Sigmoid colon (tissue), 7 donors: ENCODE data around the gene ROMO1. TPM values are rescaled to one million over a fixed set of nuclear protein-coding genes. Genes with fewer than 3 reads are reported as not detected.

Experiments used
- DNase-seq: peaks from one replicate; pipeline ENCODE4 v3.0.0-alpha.2; 2019
- H3K27ac ChIP-seq, 4 donors: fragments of 200-600 bp; sonication (generic); one replicate each; pipeline ENCODE4 v1.5.1; 2016 to 2019; ENCODE audit warnings: mild to moderate bottlenecking in 1 of 4
- H3K27me3 ChIP-seq, 3 donors: fragments of 200-600 bp; sonication (generic); one replicate each; pipeline ENCODE4 v1.5.1; 2019; ENCODE audit warnings: mild to moderate bottlenecking in 1 of 3
- H3K36me3 ChIP-seq, 4 donors: fragments of 200-600 bp; sonication (generic); one replicate each; pipeline ENCODE4 v1.5.1; 2016 to 2019
- H3K4me1 ChIP-seq, 4 donors: fragments of 200-600 bp; sonication (generic); one replicate each; pipeline ENCODE4 v1.5.1; 2017 to 2019
- H3K4me3 ChIP-seq, 4 donors: fragments of 200-600 bp; sonication (generic); one replicate each; pipeline ENCODE4 v1.5.1; 2017 to 2019; ENCODE audit warnings: mild to moderate bottlenecking in 2 of 4, moderate library complexity in 1 of 4
- H3K9me3 ChIP-seq, 4 donors: fragments of 200-600 bp in 3 of 4; sonication (generic) in 3 of 4; one replicate each; pipeline versions ENCODE4 v1.5.1 to v1.6.1; 2013 to 2019
- CTCF ChIP-seq, 4 experiments: fragments of 450-650 bp in 3 of 4; fragments of 200-600 bp in 1 of 4; IDR thresholded peaks; one replicate each; pipeline ENCODE4 v1.5.1; 2016 to 2019; ENCODE audit warnings: antibody characterized with exemption in 4 of 4, mild to moderate bottlenecking in 3 of 4, moderate library complexity in 2 of 4
- EP300 ChIP-seq, 4 donors: sonication (generic); formaldehyde crosslinking; IDR thresholded peaks; one replicate each; pipeline ENCODE4 v1.6.1; 2017; ENCODE audit warnings: antibody characterized with exemption in 4 of 4
- POLR2A ChIP-seq, 2 donors: fragments of 450-650 bp; IDR thresholded peaks; one replicate each; pipeline ENCODE4 v1.6.1; 2016; ENCODE audit warnings: antibody characterized with exemption in 2 of 2, mild to moderate bottlenecking in 2 of 2, moderate library complexity in 2 of 2
- POLR2AphosphoS5 ChIP-seq, 4 donors: sonication (generic); formaldehyde crosslinking; IDR thresholded peaks; one replicate each; pipeline ENCODE4 v1.6.1; 2017; ENCODE audit warnings: antibody characterized with exemption in 4 of 4
- WGBS, 2 donors: extraction: QIAGEN DNeasy Blood & Tissue Kit; methylation state at CpG; one replicate each; pipeline ENCODE4 v1.1.7; 2013; 5-methylcytosine and 5-hydroxymethylcytosine counted together
- intact Hi-C: fragments of 100-400 bp; cut with DNase I; formaldehyde crosslinking; loops from one replicate; pipeline ENCODE4 v1.15.1; 2023
- polyA plus RNA-seq, 3 donors: library from polyadenylated mRNA; stranded (reverse); fragments of 200-250 nt; gene quantifications; one replicate each; pipeline ENCODE4 v1.2.3, GENCODE V29; 2013
- total RNA-seq, 4 donors: library from RNA; depleted of rRNA; stranded (reverse); fragments of >200 nt; gene quantifications; one replicate each; pipeline ENCODE4 v1.1.0, GENCODE V29; 2016
- donor health status: healthy with polysubstance abuse.
- donor health status: Bipolar disorder and iron deficiency.
- donor health status: healthy.

Gene ROMO1
- total and polyA plus RNA-seq, 7 donors: 206 to 621 (median 486) TPM

DNA sequence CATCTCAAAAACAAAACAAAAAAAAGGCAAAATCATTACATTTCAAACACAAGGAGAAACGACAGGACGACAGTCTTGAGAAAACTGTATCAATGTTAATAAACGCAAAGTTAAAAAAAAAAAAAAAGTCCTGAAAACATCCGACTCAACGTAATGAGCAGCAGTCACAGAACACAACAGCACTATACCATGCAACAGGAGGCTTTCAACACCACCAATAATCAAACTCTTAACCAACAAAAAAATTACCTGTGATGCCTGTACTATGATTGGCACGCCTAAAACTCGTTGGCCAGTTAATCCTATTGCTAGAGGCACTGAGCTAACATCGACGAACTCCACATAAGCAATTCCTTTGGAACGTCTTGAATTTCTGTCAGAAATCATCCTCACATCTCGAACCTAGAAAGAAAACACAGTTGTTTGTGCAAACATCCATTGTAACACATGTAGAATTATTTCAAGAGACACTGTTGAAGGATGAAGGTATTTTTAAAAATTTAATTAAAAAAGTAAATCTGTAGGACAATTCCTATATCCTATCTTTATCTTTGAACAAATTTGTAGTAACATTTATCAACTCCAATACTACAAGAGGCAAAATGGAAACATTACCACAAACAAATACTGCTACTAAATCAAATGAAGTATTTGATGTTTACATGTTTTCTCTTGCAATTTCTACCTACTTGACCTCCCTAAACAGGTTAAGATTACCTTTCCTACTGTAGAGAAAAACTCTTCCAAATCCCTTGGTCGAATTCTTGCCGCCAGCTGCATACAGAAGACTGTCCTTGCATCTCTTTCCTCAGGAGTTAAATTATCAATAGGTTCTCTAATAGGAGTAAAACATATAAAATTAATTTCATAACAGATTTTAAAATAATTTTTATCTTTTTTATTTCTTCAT lies 25.4 kb downstream of the ROMO1 start:
- Histone ChIP-seq H3K4me3 (no peak overlapping the region), H3K27ac (no peak overlapping the region), H3K9me3 (no peaks in the 10 kb centered on the region), H3K36me3 (peaks cover 72 to 99% (median 87%) of the 10 kb centered on the region in 4 donors), H3K4me1 (peaks cover 0 to 17% (median 6%) of the 10 kb centered on the region in 4 donors), H3K27me3 (no peaks in the 10 kb centered on the region)
- WGBS, 2 donors: 81 to 88% methylated on average over 13 of the region's 13 CpGs
- intact Hi-C loops: loop anchor here (2.0 kb wide), 1 partner anchor 14 kb away; no protein-coding TSS in a partner anchor
- TF ChIP-seq POLR2A (IDR thresholded peaks at IDR 0.05) (no peak), CTCF (IDR thresholded peaks at IDR 0.05) (no peak), POLR2AphosphoS5 (IDR thresholded peaks at IDR 0.05) (no peak), EP300 (IDR thresholded peaks at IDR 0.05) (no peak)
- no peak for DNase-seq

- peaks cover 62 to 99% (median 70%) of the 10 kb centered on the region in 4 donors for H3K36me3 ChIP-seq
- intact Hi-C loops: no loop called here
- no peaks in the 10 kb centered on the region for H3K9me3 ChIP-seq
- H3K4me1 ChIP-seq: peaks cover 0 to 35% (median 29%) of the 10 kb centered on the region in 4 donors
- H3K27me3 ChIP-seq: no peaks in the 10 kb centered on the region
- H3K4me3 ChIP-seq: no peak overlapping the region
- 95 to 96% methylated on average over 20 of the region's 20 CpGs for WGBS, 2 donors
- TF ChIP-seq EP300 (IDR thresholded peaks at IDR 0.05) (no peak), POLR2A (IDR thresholded peaks at IDR 0.05) (no peak), POLR2AphosphoS5 (IDR thresholded peaks at IDR 0.05) (no peak)
- no peak overlapping the region for H3K27ac ChIP-seq
- no peak for DNase-seq
Measured at GRCh38 chr20:35726842-35727711, 27.9 kb downstream of the ROMO1 start.

- H3K4me1 ChIP-seq: peaks cover 0 to 54% (median 50%) of the 10 kb centered on the region in 4 donors
- TF ChIP-seq EP300 (IDR thresholded peaks at IDR 0.05) (no peak), POLR2AphosphoS5 (IDR thresholded peaks at IDR 0.05) (no peak), POLR2A (IDR thresholded peaks at IDR 0.05) (no peak), CTCF (IDR thresholded peaks at IDR 0.05) (no peak)
- no peak overlapping the region for H3K4me3 ChIP-seq
- whole genome bisulfite sequencing, 2 donors: 77 to 85% methylated on average over 7 of the region's 7 CpGs
- no peaks in the 10 kb centered on the region for H3K27me3 ChIP-seq
- no peak for DNase-seq
- intact Hi-C loops: no loop called here
- peaks cover 48 to 99% (median 70%) of the 10 kb centered on the region in 4 donors for H3K36me3 ChIP-seq
- no peak overlapping the region for H3K27ac ChIP-seq
- H3K9me3 ChIP-seq: no peaks in the 10 kb centered on the region
Measured at GRCh38 chr20:35729283-35729807, 30.1 kb downstream of the ROMO1 start.

- Histone ChIP-seq H3K9me3 (no peaks in the 10 kb centered on the region), H3K27me3 (no peaks in the 10 kb centered on the region), H3K4me1 (peaks cover 0 to 61% (median 57%) of the 10 kb centered on the region in 4 donors), H3K27ac (no peak overlapping the region), H3K4me3 (no peak overlapping the region), H3K36me3 (peaks cover 48 to 99% (median 69%) of the 10 kb centered on the region in 4 donors)
- no peak for DNase-seq
- WGBS, 2 donors: 78 to 88% methylated on average over 2 of the region's 2 CpGs
- TF ChIP-seq POLR2AphosphoS5 (IDR thresholded peaks at IDR 0.05) (no peak), EP300 (IDR thresholded peaks at IDR 0.05) (no peak), CTCF (IDR thresholded peaks at IDR 0.05) (no peak), POLR2A (IDR thresholded peaks at IDR 0.05) (no peak)
- intact Hi-C loops: no loop called here
Measured at GRCh38 chr20:35729836-35730582, 30.8 kb downstream of the ROMO1 start.
